ENCODE data around the gene ZNF23.
A peak's percentile ranks its signal among the peaks of the same experiment; 100 is the strongest.

Gene ZNF23

GRCh38 chr16:71464231-71464630, 2.2 kb upstream of the ZNF23 start:
- no peak for DNase-seq

GRCh38 chr16:71460941-71461340, 1.1 kb downstream of the ZNF23 start:
- no peak for DNase-seq

GRCh38 chr16:71460236-71460635, 1.8 kb downstream of the ZNF23 start:
- no peak for DNase-seq

GRCh38 chr16:71459510-71459909, 2.5 kb downstream of the ZNF23 start:
- DNase-seq, result no peak

- no peak for DNase-seq
These were observed 5.2 kb downstream of the ZNF23 start for GRCh38 chr16:71456801-71457200.

GRCh38 chr16:71453036-71453435, 9.0 kb downstream of the ZNF23 start:
- no peak for DNase-seq

- no peak for DNase-seq
These were observed 13.0 kb downstream of the ZNF23 start for GRCh38 chr16:71449020-71449419.

- no peak for DNase-seq
These were observed 13.7 kb downstream of the ZNF23 start for GRCh38 chr16:71448274-71448866.

GRCh38 chr16:71443714-71444113, 18.3 kb downstream of the ZNF23 start:
- no peak for DNase-seq

GRCh38 chr16:71442051-71442440, 20.0 kb downstream of the ZNF23 start, which contains the start of gene TLE7:
TLE7 (minus strand) TSS chr16:71442054; CDS start chr16:71433324, 8,730 bp downstream.
- no peak for DNase-seq

GRCh38 chr16:71441348-71442050, 20.5 kb downstream of the ZNF23 start:
- DNase-seq, result peak; percentile 13

- no peak for DNase-seq
These were observed 21.2 kb downstream of the ZNF23 start for GRCh38 chr16:71440669-71441347.

- no peak for DNase-seq
These were observed 22.5 kb downstream of the ZNF23 start for GRCh38 chr16:71439523-71439922.

GRCh38 chr16:71436473-71436872, 25.6 kb downstream of the ZNF23 start:
- no peak for DNase-seq

- no peak for DNase-seq
These were observed 29.1 kb downstream of the ZNF23 start for GRCh38 chr16:71432906-71433305.

GRCh38 chr16:71431991-71432390, 30.1 kb downstream of the ZNF23 start:
- DNase-seq, result no peak

- DNase-seq, result no peak
These were observed 30.9 kb downstream of the ZNF23 start for GRCh38 chr16:71431176-71431575.

- no peak for DNase-seq
These were observed 31.3 kb downstream of the ZNF23 start for GRCh38 chr16:71430744-71431143.

GRCh38 chr16:71429581-71429980, 32.5 kb downstream of the ZNF23 start:
- DNase-seq, result no peak

GRCh38 chr16:71428883-71429282, 33.2 kb downstream of the ZNF23 start:
- no peak for DNase-seq

GRCh38 chr16:71428385-71428784, 33.7 kb downstream of the ZNF23 start:
- no peak for DNase-seq

GRCh38 chr16:71426880-71427615, 35.0 kb downstream of the ZNF23 start:
- DNase-seq, result no peak

- DNase-seq, result peak; percentile 16
These were observed 35.8 kb downstream of the ZNF23 start for GRCh38 chr16:71426069-71426879.
